ENCODE data around the gene GRM1.

- TF ChIP-seq CTCF (IDR thresholded peaks at IDR 0.05) (no peak), POLR2A (IDR thresholded peaks at IDR 0.05) (no peak)
These were observed 405.2 kb downstream of the GRM1 start for GRCh38 chr6:146433881-146434731.
